AG09319 (cell line): ENCODE data around the gene RNU2-63P.
"Not testable (repeated sequence)": the region's sequence is repeated elsewhere in the genome, so short reads cannot be mapped to it uniquely, and the experiment has no call there.

Experiments used
- DNase-seq: peaks from one replicate; pipeline ENCODE4 v3.0.0-alpha.2; 2010; ENCODE audit warnings: low read depth; ENCODE audit errors: extremely low read depth
- TF ChIP-seq, protein P1 (sequence below): IDR thresholded peaks from 2 replicates; pipeline ENCODE4 v1.5.1; 2011; ENCODE audit warnings: low read depth, mild to moderate bottlenecking, inconsistent platforms, low read length, moderate library complexity

RNU2-63P gene

GRCh38 chr2:87996570-87996969, 19.8 kb downstream of the RNU2-63P start:
- no peak for DNase-seq
- TF ChIP-seq, protein P1, sequence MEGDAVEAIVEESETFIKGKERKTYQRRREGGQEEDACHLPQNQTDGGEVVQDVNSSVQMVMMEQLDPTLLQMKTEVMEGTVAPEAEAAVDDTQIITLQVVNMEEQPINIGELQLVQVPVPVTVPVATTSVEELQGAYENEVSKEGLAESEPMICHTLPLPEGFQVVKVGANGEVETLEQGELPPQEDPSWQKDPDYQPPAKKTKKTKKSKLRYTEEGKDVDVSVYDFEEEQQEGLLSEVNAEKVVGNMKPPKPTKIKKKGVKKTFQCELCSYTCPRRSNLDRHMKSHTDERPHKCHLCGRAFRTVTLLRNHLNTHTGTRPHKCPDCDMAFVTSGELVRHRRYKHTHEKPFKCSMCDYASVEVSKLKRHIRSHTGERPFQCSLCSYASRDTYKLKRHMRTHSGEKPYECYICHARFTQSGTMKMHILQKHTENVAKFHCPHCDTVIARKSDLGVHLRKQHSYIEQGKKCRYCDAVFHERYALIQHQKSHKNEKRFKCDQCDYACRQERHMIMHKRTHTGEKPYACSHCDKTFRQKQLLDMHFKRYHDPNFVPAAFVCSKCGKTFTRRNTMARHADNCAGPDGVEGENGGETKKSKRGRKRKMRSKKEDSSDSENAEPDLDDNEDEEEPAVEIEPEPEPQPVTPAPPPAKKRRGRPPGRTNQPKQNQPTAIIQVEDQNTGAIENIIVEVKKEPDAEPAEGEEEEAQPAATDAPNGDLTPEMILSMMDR, result no peak

DNA sequence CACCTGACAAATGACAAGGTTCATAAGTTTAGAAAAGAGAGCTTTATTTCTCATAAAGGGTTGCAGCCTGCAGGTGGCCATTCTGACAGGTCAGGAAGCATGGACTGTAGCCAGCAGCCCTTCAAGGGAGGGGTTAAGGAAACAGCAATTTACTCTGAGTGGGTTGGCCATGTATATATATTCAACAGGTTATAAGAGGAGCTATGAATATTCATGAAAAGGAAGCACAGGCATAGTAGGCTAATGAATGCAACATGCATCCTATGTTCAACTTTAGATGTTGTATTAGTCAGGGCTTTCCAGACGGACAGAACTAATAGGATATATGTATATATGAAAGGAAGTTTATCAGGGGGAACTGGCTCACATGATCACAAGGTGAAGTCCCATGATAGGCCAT, 20.6 kb downstream of the RNU2-63P start:
- TF ChIP-seq, protein P1, result no peak
- no peak for DNase-seq

DNA sequence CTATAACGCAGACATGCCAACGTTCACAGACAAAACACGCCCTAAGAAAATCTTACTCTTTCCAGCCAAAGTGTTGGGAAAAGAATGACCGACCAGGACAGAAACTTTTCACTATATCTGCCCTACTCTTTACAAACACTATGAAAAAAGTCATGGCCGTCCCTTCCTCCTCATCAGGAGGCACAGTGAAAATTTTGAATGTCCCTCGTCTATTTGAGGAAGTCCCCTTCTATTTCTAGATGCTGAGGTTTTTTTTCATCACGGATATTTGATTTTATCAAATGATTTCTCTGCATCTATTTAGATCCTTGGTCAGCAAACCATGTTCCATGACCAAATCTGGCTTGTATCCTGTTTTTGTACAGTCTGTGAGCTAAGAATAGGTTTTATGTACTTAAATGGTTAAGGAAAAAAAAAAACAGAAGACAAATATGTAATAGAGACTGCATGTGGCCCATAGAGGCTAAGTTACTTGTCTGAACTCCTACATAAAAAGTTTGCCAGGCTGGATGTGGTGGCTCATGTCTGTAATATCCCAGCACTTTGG, 22.0 kb downstream of the RNU2-63P start:
- DNase-seq, result not testable (repeated sequence)

DNA sequence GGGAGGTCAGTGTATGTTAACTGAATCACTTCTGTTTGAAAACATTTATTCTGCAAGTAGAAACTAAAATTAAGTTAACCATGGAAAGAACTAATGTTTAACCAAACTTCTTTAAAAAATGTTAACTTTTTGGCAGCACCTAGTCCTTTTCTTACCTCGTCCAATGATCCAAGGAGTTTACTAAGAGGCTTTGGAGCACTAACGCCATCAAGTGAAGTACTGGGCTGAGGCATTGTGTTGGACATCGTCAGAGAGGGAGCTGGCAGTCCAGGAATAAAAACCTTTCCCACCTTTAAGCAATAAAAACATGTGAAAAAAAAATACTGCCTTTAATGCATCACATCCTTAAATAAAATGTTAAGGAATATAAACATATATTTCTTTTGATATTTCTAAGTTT, 23.8 kb downstream of the RNU2-63P start:
- not testable (repeated sequence) for DNase-seq

DNA sequence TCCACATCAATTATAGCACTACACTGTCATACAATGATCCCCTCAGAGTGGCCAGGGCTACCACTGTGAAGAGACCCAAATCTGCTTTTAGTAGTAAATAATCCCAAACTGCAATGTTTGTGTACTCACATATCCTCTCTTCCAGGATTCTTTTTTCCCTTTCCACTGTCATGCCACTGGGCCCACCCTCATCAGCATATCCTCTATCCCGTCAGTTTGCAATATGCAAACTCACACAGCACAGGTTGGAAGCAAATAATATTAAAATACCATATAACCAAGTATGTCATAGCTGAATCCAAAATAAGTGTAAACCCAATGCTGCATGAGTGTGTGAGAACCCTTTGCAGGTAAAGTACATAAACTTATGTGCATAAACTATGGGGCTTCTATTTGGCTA, 28.9 kb downstream of the RNU2-63P start:
- not testable (repeated sequence) for DNase-seq

GRCh38 chr2:87985902-87986301, 30.4 kb downstream of the RNU2-63P start:
- not testable (repeated sequence) for DNase-seq

DNA sequence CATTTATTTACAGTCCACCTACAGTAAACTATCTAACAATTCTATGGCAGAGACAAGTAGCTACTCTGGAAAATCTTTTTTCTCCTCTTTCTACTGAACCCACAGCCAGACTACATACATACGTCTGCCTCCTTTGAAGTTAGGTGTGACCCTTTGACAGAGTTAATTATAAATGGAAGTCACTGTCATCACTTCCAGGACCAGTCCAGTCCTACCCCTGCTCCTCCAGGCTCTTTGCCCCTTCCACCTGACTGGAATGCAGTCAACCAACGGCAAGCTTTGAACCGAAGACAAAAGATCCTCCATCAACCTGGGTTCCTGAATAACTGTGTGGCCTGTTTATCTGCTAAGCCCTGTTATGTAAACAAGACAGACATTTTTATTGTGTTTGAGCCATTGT, 35.2 kb downstream of the RNU2-63P start:
- DNase-seq, result not testable (repeated sequence)

- not testable (repeated sequence) for DNase-seq
Observed at GRCh38 chr2:87972385-87972784, 44.0 kb downstream of the RNU2-63P start.
